Testis (tissue), 3 donors: ENCODE results near the gene CLCA2. TPM values are rescaled to one million over a fixed set of nuclear protein-coding genes. Genes with fewer than 3 reads are reported as not detected.

Source experiments
- DNase-seq: peaks from one replicate; pipeline ENCODE4 v3.0.0-alpha.2; 2019
- H3K27ac ChIP-seq, 2 donors: fragments of 200-600 bp; sonication (generic); one replicate each; pipeline ENCODE4 v1.5.1; 2019
- H3K27me3 ChIP-seq: fragments of 200-600 bp; sonication (generic); one replicate; pipeline ENCODE4 v1.5.1; 2019
- H3K36me3 ChIP-seq: fragments of 200-600 bp; sonication (generic); one replicate; pipeline ENCODE4 v1.5.1; 2017; ENCODE audit warnings: low read depth; ENCODE audit errors: missing control alignments
- H3K4me1 ChIP-seq: fragments of 200-600 bp; sonication (generic); one replicate; pipeline ENCODE4 v1.5.1; 2019
- H3K4me3 ChIP-seq, 2 donors: fragments of 200-600 bp; sonication (generic); one replicate each; pipeline ENCODE4 v1.5.1; 2017 to 2019
- H3K9me3 ChIP-seq: fragments of 200-600 bp; sonication (generic); one replicate; pipeline ENCODE4 v1.5.1; 2017
- POLR2A ChIP-seq: fragments of 450-650 bp; IDR thresholded peaks from one replicate; pipeline ENCODE4 v1.6.1; 2017; ENCODE audit warnings: antibody characterized with exemption, mild to moderate bottlenecking, moderate library complexity
- WGBS, 2 donors: methylation state at CpG; one replicate each; pipeline ENCODE4 v1.1.5; 2018; 5-methylcytosine and 5-hydroxymethylcytosine counted together
- intact Hi-C: fragments of 100-400 bp; cut with DNase I; formaldehyde crosslinking; loops from one replicate; pipeline ENCODE4 v1.15.1; 2023; ENCODE audit warnings: low total_unique reads
- polyA plus RNA-seq: library from polyadenylated mRNA; stranded (reverse); fragments of 350-450 nt; fragmentation: Illumina TruSeq; extraction: RNeasy Lipid Tissue Mini Kit (QIAGEN cat#74804); gene quantifications from one replicate; pipeline ENCODE4 v1.2.3, GENCODE V29; 2014; ENCODE audit warnings: low read depth, low replicate concordance; ENCODE audit not compliant: insufficient read depth
- total RNA-seq, 2 donors: library from RNA; depleted of rRNA; stranded (reverse); fragments of >200 nt; gene quantifications; one replicate each; pipeline ENCODE4 v1.2.3, GENCODE V29; 2016
- TF ChIP-seq, protein P1 (sequence below), 3 experiments: fragments of 450-650 bp in 2 of 3; fragments of 200-600 bp in 1 of 3; sonication (generic) in 1 of 3; IDR thresholded peaks; one replicate each; pipeline ENCODE4 v1.5.1; 2016 to 2019; ENCODE audit warnings: antibody characterized with exemption in 3 of 3, mild to moderate bottlenecking in 2 of 3, moderate library complexity in 1 of 3

Gene CLCA2
- total and polyA plus RNA-seq, 3 donors from 2014 or later: 1.7 to 4.5 (median 2.6) TPM

DNA sequence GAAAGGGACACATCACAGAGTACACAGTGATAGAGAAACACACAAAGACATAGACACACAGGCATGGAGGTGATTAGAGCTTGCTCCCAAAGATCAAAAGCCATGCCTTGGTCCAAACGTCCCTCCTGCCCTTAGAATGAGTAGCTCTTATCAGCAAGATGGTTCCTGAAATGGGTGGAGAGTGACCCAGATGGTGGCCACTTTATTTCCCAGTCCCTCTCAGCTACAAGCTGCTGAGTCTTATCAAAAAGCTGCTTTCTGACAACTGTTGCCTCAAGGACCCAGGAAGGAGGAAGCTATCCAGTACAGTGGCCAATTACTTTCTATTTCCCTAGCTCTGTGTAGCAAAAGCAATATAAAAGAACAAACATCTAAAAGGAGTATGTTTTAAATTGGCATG lies 37.0 kb downstream of the CLCA2 start:
- Histone ChIP-seq H3K27ac (no peak overlapping the region), H3K4me3 (no peak overlapping the region), H3K4me1 (no peaks in the 10 kb centered on the region), H3K9me3 (no peaks in the 10 kb centered on the region), H3K27me3 (no peaks in the 10 kb centered on the region), H3K36me3 (no peaks in the 10 kb centered on the region)
- no peak for TF ChIP-seq POLR2A
- TF ChIP-seq, protein P1, sequence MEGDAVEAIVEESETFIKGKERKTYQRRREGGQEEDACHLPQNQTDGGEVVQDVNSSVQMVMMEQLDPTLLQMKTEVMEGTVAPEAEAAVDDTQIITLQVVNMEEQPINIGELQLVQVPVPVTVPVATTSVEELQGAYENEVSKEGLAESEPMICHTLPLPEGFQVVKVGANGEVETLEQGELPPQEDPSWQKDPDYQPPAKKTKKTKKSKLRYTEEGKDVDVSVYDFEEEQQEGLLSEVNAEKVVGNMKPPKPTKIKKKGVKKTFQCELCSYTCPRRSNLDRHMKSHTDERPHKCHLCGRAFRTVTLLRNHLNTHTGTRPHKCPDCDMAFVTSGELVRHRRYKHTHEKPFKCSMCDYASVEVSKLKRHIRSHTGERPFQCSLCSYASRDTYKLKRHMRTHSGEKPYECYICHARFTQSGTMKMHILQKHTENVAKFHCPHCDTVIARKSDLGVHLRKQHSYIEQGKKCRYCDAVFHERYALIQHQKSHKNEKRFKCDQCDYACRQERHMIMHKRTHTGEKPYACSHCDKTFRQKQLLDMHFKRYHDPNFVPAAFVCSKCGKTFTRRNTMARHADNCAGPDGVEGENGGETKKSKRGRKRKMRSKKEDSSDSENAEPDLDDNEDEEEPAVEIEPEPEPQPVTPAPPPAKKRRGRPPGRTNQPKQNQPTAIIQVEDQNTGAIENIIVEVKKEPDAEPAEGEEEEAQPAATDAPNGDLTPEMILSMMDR (IDR thresholded peaks at IDR 0.05): no peak
- intact Hi-C loops: no loop called here
- 23 to 43% methylated on average over 1 of the region's 1 CpG for WGBS, 2 donors
- DNase-seq: no peak

- no peaks in the 10 kb centered on the region for H3K27me3 ChIP-seq
- DNase-seq: no peak
- intact Hi-C loops: no loop called here
Observed at GRCh38 chr1:86461482-86461881, 37.5 kb downstream of the CLCA2 start.

DNA sequence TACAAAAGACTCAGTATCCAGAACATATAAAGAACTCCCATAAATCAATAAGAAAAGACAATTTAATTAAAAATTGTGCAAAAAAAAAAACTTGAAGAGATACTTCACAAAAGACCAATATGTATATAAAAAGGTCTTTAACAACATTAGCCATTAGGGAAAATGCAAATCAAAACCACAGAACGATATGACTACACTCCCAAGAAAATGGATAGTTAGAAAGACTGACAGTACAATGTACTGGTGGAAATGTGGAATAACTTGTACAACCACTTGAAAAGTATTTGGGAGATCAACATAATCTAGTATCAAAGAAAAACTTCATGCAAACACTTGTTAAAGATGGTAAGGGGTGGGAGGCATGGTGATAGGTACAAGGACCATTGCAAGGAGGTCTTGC lies 40.8 kb downstream of the CLCA2 start:
- TF ChIP-seq POLR2A: no peak
- TF ChIP-seq, protein P1 (IDR thresholded peaks at IDR 0.05): no peak
- WGBS, 2 donors: 68 to 88% methylated on average over 1 of the region's 1 CpG
- intact Hi-C loops: no loop called here
- Histone ChIP-seq H3K4me3 (no peak overlapping the region), H3K27me3 (no peaks in the 10 kb centered on the region), H3K4me1 (no peaks in the 10 kb centered on the region), H3K9me3 (no peaks in the 10 kb centered on the region), H3K36me3 (no peaks in the 10 kb centered on the region), H3K27ac (no peak overlapping the region)
- DNase-seq: no peak

More at GRCh38 chr1:86461482-86461881, 37.5 kb downstream of the CLCA2 start:
- H3K36me3 ChIP-seq: no peaks in the 10 kb centered on the region
- H3K9me3 ChIP-seq: no peaks in the 10 kb centered on the region
- no peak overlapping the region for H3K4me3 ChIP-seq
- H3K27ac ChIP-seq: no peak overlapping the region
- no peaks in the 10 kb centered on the region for H3K4me1 ChIP-seq
- TF ChIP-seq POLR2A: no peak
- TF ChIP-seq, protein P1 (IDR thresholded peaks at IDR 0.05): no peak
- WGBS, 2 donors: 75% methylated on average over 3 of the region's 3 CpGs

DNA sequence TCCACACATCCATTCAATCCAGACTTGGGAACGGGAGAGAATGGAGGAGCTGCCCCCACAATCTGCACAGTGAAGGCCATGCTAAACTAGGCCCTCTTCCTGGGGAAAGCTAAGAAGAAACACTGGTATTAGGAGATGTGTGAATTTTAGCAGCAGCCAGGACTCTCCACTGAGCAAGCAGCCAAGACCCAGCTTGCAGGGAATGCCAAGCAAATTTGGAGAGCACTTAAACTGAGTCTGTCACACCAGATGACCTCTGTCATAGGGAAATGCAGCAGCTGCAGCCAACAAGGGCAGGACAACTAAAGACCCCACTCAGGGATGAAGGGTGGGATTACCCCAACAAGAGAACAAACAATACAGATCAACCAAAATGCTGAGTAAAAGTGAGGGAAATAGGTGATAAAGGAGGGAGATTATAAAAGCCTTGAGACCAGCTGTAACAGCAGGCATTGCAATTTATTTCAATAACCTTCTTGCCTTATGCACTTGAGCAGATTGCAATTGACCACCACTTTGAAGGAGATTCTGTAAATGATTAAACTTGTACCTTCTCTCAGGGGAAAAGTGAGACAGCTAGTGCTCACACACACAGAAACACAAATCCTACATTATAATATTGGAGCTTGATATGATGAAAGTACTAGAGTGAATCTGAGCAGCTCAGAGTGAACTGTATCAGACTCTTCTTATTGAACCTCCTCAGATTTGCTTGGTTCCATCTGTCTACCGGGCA lies 42.3 kb downstream of the CLCA2 start:
- no peak for DNase-seq
- no peaks in the 10 kb centered on the region for H3K4me1 ChIP-seq
- no peaks in the 10 kb centered on the region for H3K27me3 ChIP-seq
- H3K9me3 ChIP-seq: no peaks in the 10 kb centered on the region
- WGBS, 2 donors: 66 to 77% methylated on average over 2 of the region's 2 CpGs
- H3K27ac ChIP-seq: no peak overlapping the region
- no peak overlapping the region for H3K4me3 ChIP-seq
- TF ChIP-seq POLR2A: no peak
- TF ChIP-seq, protein P1 (IDR thresholded peaks at IDR 0.05): no peak
- intact Hi-C loops: no loop called here
- no peaks in the 10 kb centered on the region for H3K36me3 ChIP-seq

DNA sequence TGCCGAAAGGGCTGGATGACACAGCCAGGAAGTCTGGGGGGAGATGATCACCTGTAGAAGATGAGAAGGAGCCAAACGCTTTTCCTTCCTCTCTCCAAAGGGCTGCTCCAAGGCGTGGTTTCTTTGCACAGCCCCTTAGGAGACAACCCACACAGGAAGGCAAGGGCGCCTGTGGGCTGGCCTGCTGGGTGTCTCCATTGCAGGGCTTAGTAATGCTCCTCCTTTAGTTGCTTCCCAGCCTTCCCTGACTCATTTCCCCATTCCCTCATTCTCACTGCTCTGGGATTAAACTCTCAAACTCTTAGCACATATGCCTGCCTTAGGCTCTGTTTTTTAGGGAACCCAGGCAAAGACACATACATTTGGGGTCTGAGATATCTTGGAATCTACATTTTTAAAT lies 43.0 kb downstream of the CLCA2 start:
- no peak overlapping the region for H3K4me3 ChIP-seq
- TF ChIP-seq, protein P1 (IDR thresholded peaks at IDR 0.05): no peak
- TF ChIP-seq POLR2A: no peak
- no peaks in the 10 kb centered on the region for H3K9me3 ChIP-seq
- H3K27ac ChIP-seq: no peak overlapping the region
- no peaks in the 10 kb centered on the region for H3K36me3 ChIP-seq
- no peaks in the 10 kb centered on the region for H3K4me1 ChIP-seq
- 81 to 94% methylated on average over 4 of the region's 4 CpGs for WGBS, 2 donors
- intact Hi-C loops: no loop called here
- no peaks in the 10 kb centered on the region for H3K27me3 ChIP-seq
- DNase-seq: no peak
